ENCODE measurements around the gene KLF15.

- TF ChIP-seq CTCF (IDR thresholded peaks at IDR 0.05; ENCODE audit: poor library complexity, severe bottlenecking) (no peak), EZH2 (IDR thresholded peaks at IDR 0.05; ENCODE audit: borderline replicate concordance, insufficient read depth, low read length, poor library complexity, severe bottlenecking) (no peak), TAF1 (IDR thresholded peaks at IDR 0.05; ENCODE audit: low read depth) (no peak), RAD21 (conservative IDR thresholded peaks at IDR 0.05) (no peak), REST (IDR thresholded peaks at IDR 0.05; ENCODE audit: borderline replicate concordance) (no peak)
These were observed 10.2 kb upstream of the KLF15 start for GRCh38 chr3:126367316-126367805.

Measured in neural cell (in vitro differentiated cells).